CD4-positive, alpha-beta T cell treated with Interleukin-2 at 100 ng/mL for 4 hours (primary cell): ENCODE measurements around the gene VAMP8.
"Not testable (repeated sequence)": the region's sequence is repeated elsewhere in the genome, so short reads cannot be mapped to it uniquely, and the experiment has no call there.

Source experiments
- DNase-seq: peaks from one replicate; pipeline ENCODE4 v3.0.0-alpha.2; 2020; ENCODE audit warnings: low spot score

Gene VAMP8

DNA sequence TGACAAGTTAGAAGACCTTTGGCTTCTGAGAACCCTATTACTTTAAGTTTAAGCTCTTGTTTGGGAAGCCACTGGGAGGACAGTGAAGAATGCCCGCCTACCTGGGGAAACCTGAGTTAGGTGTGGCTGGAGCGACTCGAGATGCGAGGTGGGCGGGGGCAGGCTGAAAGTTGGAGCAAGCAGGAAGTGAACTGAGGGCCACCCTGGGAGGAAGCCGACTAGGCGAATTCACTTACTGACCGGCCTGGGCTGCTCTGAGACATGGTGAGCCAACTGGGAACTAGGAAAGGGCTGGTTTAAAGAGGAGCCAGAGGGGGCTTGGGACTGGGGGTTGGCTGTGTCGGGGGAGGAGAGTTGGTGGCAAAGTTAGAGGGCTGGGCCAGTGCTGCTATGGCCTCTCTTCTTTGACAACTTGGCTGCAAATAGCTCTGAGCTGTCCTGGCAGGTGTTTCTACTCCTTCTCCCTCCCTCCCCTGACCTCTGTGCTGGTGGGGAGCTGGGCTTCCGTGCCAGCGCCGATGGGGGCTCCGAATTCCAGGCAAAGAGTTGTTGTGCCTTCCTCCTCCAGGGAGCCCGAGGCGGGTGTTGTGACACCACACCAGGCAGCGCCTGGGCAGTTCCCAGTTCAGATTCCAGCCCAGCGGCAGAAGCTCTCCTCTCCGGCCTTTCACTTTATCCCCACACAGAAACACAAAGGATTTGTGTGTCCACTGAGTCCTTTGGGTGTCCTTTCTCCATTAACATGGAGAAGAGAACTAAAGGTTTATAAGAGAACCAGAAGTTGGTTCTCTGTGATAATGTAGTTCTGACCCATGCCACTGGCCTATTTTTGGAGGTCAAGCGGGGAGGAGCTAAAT, at the start of gene VAMP8:
VAMP8 (plus strand) TSS at position 201 of the 857 bp plus-strand sequence; CDS start at position 262, 61 bp downstream.
- DNase-seq: peak; percentile 63

- no peak for DNase-seq
These were observed 49.6 kb upstream of the VAMP8 start for GRCh38 chr2:85527787-85528186.

DNA sequence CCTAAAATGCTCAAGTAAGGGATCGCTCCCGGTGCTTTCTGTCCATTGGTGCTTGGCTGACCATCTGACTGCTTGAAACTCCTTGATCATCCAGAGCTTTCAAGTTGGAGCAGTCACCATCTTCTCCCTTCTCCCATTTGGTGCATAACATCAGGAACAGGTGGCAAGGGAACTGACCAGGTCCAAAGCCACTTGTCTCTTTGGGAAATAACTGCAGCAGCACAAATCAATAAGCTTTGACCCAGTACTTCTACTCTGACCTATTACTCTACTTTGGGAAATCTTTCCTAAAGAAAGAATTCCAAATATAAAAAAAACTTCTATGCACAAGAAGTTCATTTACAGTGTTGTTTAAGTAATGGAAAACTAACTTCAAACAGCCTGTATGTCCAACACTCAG, 49.0 kb upstream of the VAMP8 start:
- no peak for DNase-seq

GRCh38 chr2:85529809-85530208, 47.6 kb upstream of the VAMP8 start:
- DNase-seq: no peak

- no peak for DNase-seq
These were observed 45.8 kb upstream of the VAMP8 start for GRCh38 chr2:85531589-85531988.

- DNase-seq: no peak
These were observed 43.3 kb upstream of the VAMP8 start for GRCh38 chr2:85534099-85534498.

- no peak for DNase-seq
These were observed 42.5 kb upstream of the VAMP8 start for GRCh38 chr2:85534881-85535280.

DNA sequence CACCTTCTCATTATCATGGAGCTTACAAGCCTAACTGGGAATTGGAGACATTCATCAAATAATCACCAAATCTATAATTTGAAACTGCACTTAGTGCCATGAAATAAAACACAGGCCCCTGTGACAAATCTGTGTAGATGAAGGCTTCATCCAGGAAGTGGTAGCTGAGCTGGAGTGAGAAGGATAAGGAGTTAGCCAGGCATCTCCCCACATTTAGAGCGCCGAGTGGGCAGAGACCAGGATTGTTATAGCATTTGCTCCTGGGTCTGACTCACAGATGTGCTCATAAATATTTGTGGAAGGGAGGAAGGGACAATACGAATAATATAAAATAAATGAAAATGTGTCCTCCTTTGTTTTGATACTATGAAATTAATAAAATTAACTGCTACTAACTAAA, 40.9 kb upstream of the VAMP8 start:
- no peak for DNase-seq

DNA sequence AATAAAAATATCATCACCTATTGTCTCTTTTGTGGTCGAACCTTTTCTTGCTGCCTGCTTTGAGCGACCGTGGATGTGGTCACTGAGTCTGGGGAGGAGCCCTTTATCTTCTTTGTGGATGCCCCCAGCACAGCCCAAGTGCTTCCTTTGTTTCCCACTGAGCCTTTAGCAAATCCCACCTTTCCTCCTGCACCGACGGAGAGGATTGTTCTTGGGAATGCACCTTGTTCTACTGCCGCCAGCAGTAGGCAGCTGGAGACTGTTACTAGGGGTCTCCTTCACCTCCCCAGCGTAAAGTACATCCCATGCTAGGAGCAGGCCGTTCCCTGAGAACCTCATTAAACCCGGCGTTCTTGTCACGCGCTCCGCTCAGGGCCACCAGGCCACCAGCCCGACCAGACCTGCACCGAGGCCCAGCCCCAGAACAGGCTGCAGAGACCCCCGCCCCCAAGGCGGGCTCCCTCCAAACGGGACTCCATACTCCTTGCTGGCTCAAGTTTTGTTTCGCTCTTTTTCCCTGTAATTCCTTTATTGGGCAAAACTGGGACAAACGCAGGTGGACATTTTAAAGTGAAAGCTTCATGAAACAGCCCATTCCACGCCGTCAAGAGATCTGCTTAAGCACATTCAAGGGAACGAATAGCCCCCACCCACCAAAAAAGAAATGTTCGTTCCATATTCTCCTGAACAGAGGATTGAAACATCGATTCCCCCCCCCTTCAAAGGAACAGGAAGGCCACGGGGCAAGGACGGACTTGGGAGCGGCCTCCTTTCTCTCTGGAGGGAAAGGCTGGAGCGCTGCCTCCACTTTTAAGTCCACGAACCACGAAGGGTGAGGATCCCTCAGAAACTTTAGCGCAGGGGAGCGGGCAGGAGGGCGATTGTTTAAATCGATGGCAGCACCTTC, 39.5 kb upstream of the VAMP8 start:
- DNase-seq: no peak

DNA sequence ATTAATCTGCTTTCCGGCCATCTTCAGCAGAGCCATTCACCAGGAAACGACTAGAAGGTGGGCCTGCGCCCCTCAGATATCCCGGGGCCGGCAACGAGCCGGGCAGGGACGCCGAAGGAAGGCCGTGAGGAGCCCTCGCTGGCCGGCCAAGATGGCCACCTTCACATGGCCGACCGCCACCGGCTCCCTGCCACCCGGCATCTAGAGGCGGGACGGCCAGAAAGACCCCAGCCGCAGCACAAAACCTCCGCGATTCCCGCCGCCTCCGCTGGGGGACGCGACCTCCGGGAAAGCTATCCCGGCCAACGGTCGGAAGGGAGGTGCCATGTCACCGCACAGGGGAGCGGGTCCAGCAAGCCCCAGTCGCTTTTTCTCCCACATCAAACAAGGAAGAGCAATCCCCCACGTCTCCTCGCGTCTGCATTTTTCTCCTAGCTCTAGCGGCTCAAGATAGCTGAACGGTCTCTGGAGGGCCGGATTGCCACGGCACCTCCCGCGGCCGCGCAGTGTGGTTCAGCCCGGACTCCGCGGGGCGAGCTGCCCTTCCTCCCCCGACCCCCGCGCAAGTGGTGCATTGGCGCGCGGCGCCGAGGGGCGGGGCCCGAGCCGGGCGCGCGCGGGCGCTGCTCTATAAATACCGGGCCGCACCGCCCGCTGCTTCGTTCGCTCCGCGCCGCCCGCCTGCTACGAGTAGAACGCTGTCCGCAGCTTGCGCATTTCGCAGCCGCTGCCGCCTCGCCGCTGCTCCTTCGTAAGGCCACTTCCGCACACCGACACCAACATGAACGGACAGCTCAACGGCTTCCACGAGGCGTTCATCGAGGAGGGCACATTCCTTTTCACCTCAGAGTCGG, 38.7 kb upstream of the VAMP8 start, which contains the start of gene MAT2A:
MAT2A (plus strand) TSS at position 662 of the 854 bp plus-strand sequence; CDS start at position 782, 120 bp downstream.
- DNase-seq: peak; percentile 89

- DNase-seq: peak; percentile 68
These were observed 37.8 kb upstream of the VAMP8 start for GRCh38 chr2:85539361-85540132.

DNA sequence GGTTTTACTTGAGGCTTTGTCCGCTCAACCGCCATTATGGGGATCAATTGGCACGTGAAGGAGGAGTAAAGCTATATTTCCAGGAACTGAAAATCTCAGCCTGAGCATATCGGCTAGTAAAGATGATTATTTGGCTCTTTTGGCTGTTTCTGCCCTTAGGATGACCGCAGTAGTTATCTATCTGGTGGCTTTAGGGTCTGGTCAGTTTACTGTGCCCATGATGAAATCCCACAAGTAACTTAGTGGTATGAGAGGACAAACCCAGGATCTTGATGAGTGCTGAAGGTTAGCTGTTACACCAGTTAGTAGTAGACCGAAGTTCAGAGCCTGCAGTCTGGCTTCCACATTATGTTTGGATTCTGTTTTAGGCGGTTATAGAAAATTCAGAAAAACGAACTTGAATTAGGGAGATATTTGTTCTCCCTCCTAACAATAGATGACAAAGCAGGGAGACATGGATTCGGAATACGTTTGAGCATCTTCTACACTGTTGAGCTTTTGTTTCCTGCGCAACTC, 37.2 kb upstream of the VAMP8 start:
- DNase-seq: no peak

GRCh38 chr2:85541262-85541661, 36.1 kb upstream of the VAMP8 start:
- DNase-seq: no peak

- no peak for DNase-seq
These were observed 35.5 kb upstream of the VAMP8 start for GRCh38 chr2:85541753-85542457.

- DNase-seq: no peak
These were observed 34.6 kb upstream of the VAMP8 start for GRCh38 chr2:85542777-85543176.

DNA sequence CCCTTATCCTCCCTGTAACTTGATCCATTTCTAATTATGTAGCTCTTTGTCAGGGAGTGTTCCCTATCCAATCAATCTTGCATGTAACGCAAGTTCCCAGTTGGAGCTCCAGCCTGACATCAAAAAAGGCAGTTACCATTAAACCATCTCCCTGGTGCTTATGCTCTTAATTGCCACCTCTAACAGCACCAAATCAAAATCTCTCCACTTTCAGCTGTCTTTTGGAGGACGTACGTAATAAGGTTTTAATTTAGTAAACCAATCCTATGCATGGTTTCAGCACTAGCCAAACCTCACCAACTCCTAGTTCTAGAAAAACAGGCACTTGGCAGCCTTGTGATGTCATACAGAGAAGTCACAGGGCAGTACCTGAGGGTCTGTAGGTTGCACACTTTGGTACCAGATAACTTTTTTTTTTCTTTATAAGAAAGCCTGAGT, 33.1 kb upstream of the VAMP8 start:
- not testable (repeated sequence) for DNase-seq

DNA sequence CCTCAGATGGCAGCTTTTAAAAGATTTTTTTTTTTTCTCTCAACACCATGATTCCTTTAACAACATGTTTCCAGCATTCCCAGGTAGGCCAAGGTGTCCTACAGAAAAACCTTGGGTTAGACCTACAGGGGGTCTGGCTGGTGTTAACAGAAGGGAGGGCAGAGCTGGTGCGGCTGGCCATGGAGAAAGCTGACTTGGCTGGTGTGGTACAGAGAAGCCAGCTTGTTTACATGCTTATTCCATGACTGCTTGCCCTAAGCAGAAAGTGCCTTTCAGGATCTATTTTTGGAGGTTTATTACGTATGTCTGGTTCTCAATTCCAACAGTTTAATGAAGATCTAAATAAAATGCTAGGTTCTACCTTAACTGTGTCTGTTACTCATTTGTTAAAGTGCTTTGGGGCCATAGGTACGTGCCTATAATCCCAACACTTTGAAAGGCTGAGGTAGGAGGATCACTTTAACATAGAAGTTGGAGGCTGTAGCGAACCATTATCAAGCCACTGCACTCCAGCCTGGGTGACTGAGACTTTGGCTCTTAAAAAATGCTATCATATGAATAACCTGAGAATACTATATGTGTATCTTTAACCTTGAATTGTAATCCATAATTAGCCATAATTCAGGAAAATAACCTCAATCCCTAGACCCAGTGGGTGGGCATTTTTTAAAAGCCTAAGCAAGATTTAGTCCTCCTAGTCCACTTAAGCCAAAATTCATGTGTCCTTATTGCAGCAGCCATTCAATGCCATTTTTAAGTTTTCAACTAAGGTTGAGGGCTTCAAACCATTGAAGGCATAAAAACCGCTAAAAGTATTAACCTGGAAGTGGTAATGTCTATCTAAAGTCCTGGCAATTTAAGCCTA, 32.2 kb upstream of the VAMP8 start:
- not testable (repeated sequence) for DNase-seq

- DNase-seq: no peak
These were observed 31.6 kb upstream of the VAMP8 start for GRCh38 chr2:85545780-85546240.
